Measurements from ENCODE around the gene ST3GAL4. TPM values are rescaled to one million over a fixed set of nuclear protein-coding genes. Genes with fewer than 3 reads are reported as not detected.
"Not testable (repeated sequence)": the region's sequence is repeated elsewhere in the genome, so short reads cannot be mapped to it uniquely, and the experiment has no call there.

ST3GAL4 gene
- total and polyA plus RNA-seq, 2 donors (not counting 1 experiment from before 2014, with no cell fraction given) = 1.1 to 1.9 TPM

GRCh38 chr11:126367806-126368205, 12.3 kb downstream of the ST3GAL4 start:
- H3K27ac Mint-ChIP-seq; DNase-seq; H3K4me1 ChIP-seq (ENCODE audit: control insufficient read depth in 2 of 2, insufficient read depth in 2 of 2, low read length in 2 of 2); CTCF ChIA-PET; intact Hi-C loops (cut with micrococcal nuclease); H3K4me3 ChIP-seq (ENCODE audit: control extremely low read depth in 1 of 5, extremely low read depth in 1 of 5, insufficient read depth in 1 of 5, low read depth in 2 of 5, low read length in 4 of 5); H3K4me2 ChIP-seq (replicated peaks; ENCODE audit: low read depth, low read length, poor library complexity, severe bottlenecking); H3K36me3 ChIP-seq (replicated peaks in 1 of 2; ENCODE audit: control extremely low read depth in 1 of 2, control insufficient read depth in 1 of 2, extremely low read depth in 1 of 2, insufficient read depth in 2 of 2, low read length in 1 of 2); ATAC-seq (ENCODE audit: low read depth); H2AFZ ChIP-seq (ENCODE audit: insufficient read depth, low read depth, low read length, poor library complexity, severe bottlenecking); H4K20me1 ChIP-seq (ENCODE audit: control insufficient read depth, insufficient read depth, low read length, poor library complexity, severe bottlenecking); H3K27ac ChIP-seq (ENCODE audit: low read length in 2 of 2); H3K9me3 ChIP-seq (ENCODE audit: control extremely low read depth in 1 of 3, control insufficient read depth in 2 of 3, insufficient read depth in 1 of 3, low read length in 2 of 3); POLR2A ChIA-PET; H3K9me3 Mint-ChIP-seq (ENCODE audit: insufficient read depth); H3K79me2 ChIP-seq (ENCODE audit: control insufficient read depth, insufficient read depth, low read length); H3K4me1 Mint-ChIP-seq; H3K9ac ChIP-seq (ENCODE audit: low read length); H3K4me3 Mint-ChIP-seq; H3K27me3 Mint-ChIP-seq; H3K27me3 ChIP-seq (replicated peaks in 1 of 4; ENCODE audit: control extremely low read depth in 1 of 4, control insufficient read depth in 3 of 4, insufficient read depth in 4 of 4, low read length in 3 of 4): not testable (repeated sequence)
- 80% methylated on average over 1 of the region's 5 CpGs for WGBS (ENCODE audit: insufficient coverage)

DNA sequence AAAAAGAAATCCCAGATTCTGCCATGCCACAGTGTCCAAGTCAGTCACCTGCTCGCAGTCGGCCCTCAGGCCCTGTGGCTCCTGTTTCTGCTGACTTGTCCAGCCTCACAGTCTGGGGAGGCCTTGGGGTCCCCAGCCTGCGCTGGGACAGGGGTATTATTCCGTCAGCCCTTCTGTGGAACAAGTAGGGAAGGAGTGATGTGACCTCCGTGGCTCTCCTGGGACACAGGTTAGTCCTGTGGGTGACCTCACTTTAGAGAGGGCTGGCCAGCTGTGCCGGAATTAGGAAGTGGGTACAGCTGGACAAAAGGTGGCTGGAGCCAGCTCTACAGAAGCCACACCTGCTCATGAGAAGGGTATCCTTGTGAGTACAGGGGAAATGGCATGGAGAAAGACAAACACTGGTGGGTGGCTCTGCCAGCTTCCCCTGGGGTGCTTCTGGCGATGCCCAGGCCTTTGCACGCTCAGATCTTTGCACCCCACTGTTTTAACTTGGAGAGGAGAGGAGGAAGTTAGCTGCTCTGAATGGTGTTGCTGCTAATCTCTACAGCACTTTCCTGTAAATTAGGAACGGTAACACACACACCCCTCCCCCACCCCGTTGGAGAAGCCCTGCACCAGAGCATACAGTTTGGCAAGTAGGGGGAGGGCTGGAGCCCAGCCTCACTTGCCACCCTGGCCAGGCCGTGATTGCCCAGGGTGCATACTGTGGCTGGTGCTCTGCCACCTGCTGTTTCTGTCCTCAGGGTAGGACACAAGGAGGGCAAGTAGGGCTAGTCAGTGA, 13.0 kb downstream of the ST3GAL4 start:
- H4K20me1 ChIP-seq (ENCODE audit: control insufficient read depth, insufficient read depth, low read length, poor library complexity, severe bottlenecking); H3K27ac Mint-ChIP-seq; H3K4me2 ChIP-seq (replicated peaks; ENCODE audit: low read depth, low read length, poor library complexity, severe bottlenecking); H3K36me3 ChIP-seq (replicated peaks in 1 of 2; ENCODE audit: control extremely low read depth in 1 of 2, control insufficient read depth in 1 of 2, extremely low read depth in 1 of 2, insufficient read depth in 2 of 2, low read length in 1 of 2); CTCF ChIA-PET; H3K9me3 Mint-ChIP-seq (ENCODE audit: insufficient read depth); DNase-seq; H3K27ac ChIP-seq (ENCODE audit: low read length in 2 of 2); H3K9me3 ChIP-seq (ENCODE audit: control extremely low read depth in 1 of 3, control insufficient read depth in 2 of 3, insufficient read depth in 1 of 3, low read length in 2 of 3); H3K4me1 Mint-ChIP-seq; H3K4me3 ChIP-seq (ENCODE audit: control extremely low read depth in 1 of 5, extremely low read depth in 1 of 5, insufficient read depth in 1 of 5, low read depth in 2 of 5, low read length in 4 of 5); H2AFZ ChIP-seq (ENCODE audit: insufficient read depth, low read depth, low read length, poor library complexity, severe bottlenecking); H3K9ac ChIP-seq (ENCODE audit: low read length); H3K4me1 ChIP-seq (ENCODE audit: control insufficient read depth in 2 of 2, insufficient read depth in 2 of 2, low read length in 2 of 2); H3K4me3 Mint-ChIP-seq; ATAC-seq (ENCODE audit: low read depth); intact Hi-C loops (cut with micrococcal nuclease); H3K27me3 Mint-ChIP-seq; POLR2A ChIA-PET; H3K79me2 ChIP-seq (ENCODE audit: control insufficient read depth, insufficient read depth, low read length); H3K27me3 ChIP-seq (replicated peaks in 1 of 4; ENCODE audit: control extremely low read depth in 1 of 4, control insufficient read depth in 3 of 4, insufficient read depth in 4 of 4, low read length in 3 of 4): not testable (repeated sequence)
- 65% methylated on average over 6 of the region's 11 CpGs for WGBS (ENCODE audit: insufficient coverage)
